SK-N-SH (cell line): ENCODE measurements around the gene SMCHD1. TPM values are rescaled to one million over a fixed set of nuclear protein-coding genes. Genes with fewer than 3 reads are reported as not detected.

Source experiments
- CTCF ChIA-PET: fragments of 300-600, 350-600 bp; formaldehyde crosslinking; extraction: SDS; loops from one replicate; lab custom pipeline; 2021; lab: Yijun Ruan, JAX
- POLR2A ChIA-PET: fragments of 350-600 bp; sonication (Branson Sonifier 250); formaldehyde crosslinking; extraction: SDS; loops from one replicate; lab custom pipeline; 2020; ENCODE audit warnings: antibody characterized with exemption, inconsistent platforms; lab: Yijun Ruan, JAX
- DNase-seq: peaks from one replicate; pipeline ENCODE4 v3.0.0; 2012
- H2AFZ ChIP-seq: fragments of 200-600 bp; sonication (generic); 2 replicates; pipeline ENCODE4 v1.8.1; 2016; ENCODE audit warnings: antibody characterized with exemption, mild to moderate bottlenecking, low read depth
- H3F3A ChIP-seq: fragments of 200-600 bp; sonication (generic); replicated peaks from 2 replicates; pipeline ENCODE3; 2016; ENCODE audit warnings: antibody characterized with exemption, mild to moderate bottlenecking; ENCODE audit not compliant: insufficient read depth
- H3K27ac ChIP-seq, 2 experiments: fragments of 200-500 bp in 1 of 2; fragments of 200-600 bp in 1 of 2; sonication (Bioruptor generic) in 1 of 2; sonication (generic), shearing (Covaris generic) in 1 of 2; 2 replicates each; pipeline versions ENCODE4 v1.5.1 to v1.6.1; 2014 to 2016; ENCODE audit warnings: low read depth in 2 of 2, inconsistent platforms in 1 of 2, low read length in 1 of 2, mild to moderate bottlenecking in 1 of 2, mixed read lengths in 1 of 2
- H3K27me3 ChIP-seq: fragments of 200-600 bp; sonication (generic), shearing (Covaris generic); 2 replicates; pipeline ENCODE4 v1.6.1; 2016; ENCODE audit warnings: mixed run types; ENCODE audit not compliant: insufficient read depth
- H3K36me3 ChIP-seq, 2 experiments: fragments of 200-500 bp in 1 of 2; fragments of 200-600 bp in 1 of 2; sonication (Bioruptor generic) in 1 of 2; sonication (generic) in 1 of 2; replicated peaks in 1 of 2; 2 replicates each; pipeline versions ENCODE3 to v1.5.1; 2014 to 2016; ENCODE audit warnings: low read length in 1 of 2, mild to moderate bottlenecking in 1 of 2; ENCODE audit not compliant: insufficient read depth in 2 of 2, control insufficient read depth in 1 of 2
- H3K4me1 ChIP-seq, 2 experiments: fragments of 200-500 bp in 1 of 2; fragments of 200-600 bp in 1 of 2; sonication (Bioruptor generic) in 1 of 2; sonication (generic), shearing (Covaris generic) in 1 of 2; 2 replicates each; pipeline versions ENCODE4 v1.5.1 to v1.6.1; 2014 to 2016; ENCODE audit warnings: low read depth in 1 of 2, low read length in 1 of 2, mixed run types in 1 of 2; ENCODE audit not compliant: insufficient read depth in 2 of 2, control insufficient read depth in 1 of 2
- H3K4me2 ChIP-seq: fragments of 200-600 bp; sonication (generic), shearing (Covaris generic); 2 replicates; pipeline ENCODE4 v1.6.1; 2017; ENCODE audit warnings: mixed run types
- H3K4me3 ChIP-seq, 2 experiments: fragments of 200-500 bp in 1 of 2; fragments of 200-600 bp in 1 of 2; sonication (Bioruptor generic) in 1 of 2; sonication (generic), shearing (Covaris generic) in 1 of 2; 2 replicates each; pipeline versions ENCODE4 v1.5.1 to v1.8.1; 2014 to 2016; ENCODE audit warnings: low read depth in 2 of 2, inconsistent platforms in 1 of 2, low read length in 1 of 2, mild to moderate bottlenecking in 1 of 2, mixed read lengths in 1 of 2, moderate library complexity in 1 of 2
- H3K79me2 ChIP-seq: fragments of 200-600 bp; sonication (generic); 2 replicates; pipeline ENCODE4 v1.8.1; 2017; ENCODE audit warnings: mild to moderate bottlenecking; ENCODE audit not compliant: insufficient read depth
- H3K9ac ChIP-seq: fragments of 200-600 bp; sonication (generic); 2 replicates; pipeline ENCODE4 v1.6.1; 2017; ENCODE audit warnings: mixed run types
- H3K9me2 ChIP-seq: fragments of 200-600 bp; sonication (generic); 2 replicates; pipeline ENCODE4 v1.6.1; 2017; ENCODE audit warnings: mixed run types
- H3K9me3 ChIP-seq: fragments of 200-600 bp; sonication (generic); 2 replicates; pipeline ENCODE4 v1.6.1; 2017; ENCODE audit warnings: mixed run types, mild to moderate bottlenecking, moderate library complexity
- H4K20me1 ChIP-seq: fragments of 200-600 bp; sonication (generic); 2 replicates; pipeline ENCODE4 v1.6.1; 2017; ENCODE audit warnings: mild to moderate bottlenecking, mixed run types; ENCODE audit not compliant: insufficient read depth
- CHD2 ChIP-seq: fragments of 150-350 bp; IDR thresholded peaks from 2 replicates; pipeline ENCODE4 v1.6.1; 2018; ENCODE audit warnings: low read length; ENCODE audit not compliant: partially characterized antibody
- CTCF ChIP-seq: fragments of 200-600 bp; sonication (generic); IDR thresholded peaks from 2 replicates; pipeline ENCODE4 v1.6.1; 2017; ENCODE audit warnings: antibody characterized with exemption, mild to moderate bottlenecking, moderate library complexity
- ELF1 ChIP-seq: IDR thresholded peaks from 2 replicates; pipeline ENCODE4 v1.4.0; 2012
- EP300 ChIP-seq, 2 experiments: IDR thresholded peaks; 2 replicates each; pipeline versions ENCODE4 v1.4.0 to v1.6.1; 2012; ENCODE audit warnings: borderline replicate concordance in 1 of 2, low read depth in 1 of 2, low read length in 1 of 2
- FOXJ3 ChIP-seq: sonication (generic); formaldehyde crosslinking; IDR thresholded peaks from 2 replicates; pipeline ENCODE4 v1.5.1; 2020; ENCODE audit warnings: mild to moderate bottlenecking, missing genetic modification reagents
- FOXM1 ChIP-seq: IDR thresholded peaks from 2 replicates; pipeline ENCODE4 v1.4.0; 2012; ENCODE audit warnings: low read depth, mild to moderate bottlenecking
- GABPA ChIP-seq: IDR thresholded peaks from 2 replicates; pipeline ENCODE4 v1.4.0; 2012; ENCODE audit warnings: low read depth, mild to moderate bottlenecking
- GATA2 ChIP-seq: sonication (generic); formaldehyde crosslinking; IDR thresholded peaks from 2 replicates; pipeline ENCODE4 v1.5.0; 2020; ENCODE audit warnings: mild to moderate bottlenecking, missing genetic modification reagents
- NFIC ChIP-seq: IDR thresholded peaks from 2 replicates; pipeline ENCODE4 v1.4.0; 2012; ENCODE audit warnings: borderline replicate concordance
- PBX3 ChIP-seq: IDR thresholded peaks from 2 replicates; pipeline ENCODE4; 2012
- POLR2AphosphoS5 ChIP-seq: IDR thresholded peaks from 2 replicates; pipeline ENCODE4 v1.6.1; 2012; ENCODE audit warnings: low read depth, low read length
- RCOR1 ChIP-seq: fragments of 150-350 bp; IDR thresholded peaks from 2 replicates; pipeline ENCODE4 v1.6.1; 2017; ENCODE audit warnings: antibody characterized with exemption, low read length
- RXRA ChIP-seq: IDR thresholded peaks from 2 replicates; pipeline ENCODE4 v1.4.0; 2012; ENCODE audit warnings: low read depth, mild to moderate bottlenecking, borderline replicate concordance
- SIN3A ChIP-seq: IDR thresholded peaks from 2 replicates; pipeline ENCODE4 v1.6.1; 2012; ENCODE audit warnings: low read depth, mild to moderate bottlenecking, low read length, moderate library complexity, borderline replicate concordance
- SMC3 ChIP-seq: IDR thresholded peaks from 2 replicates; pipeline ENCODE4 v1.6.1; 2012; ENCODE audit warnings: low read depth, low read length, improper control_type of control experiment
- TAF1 ChIP-seq: IDR thresholded peaks from 2 replicates; pipeline ENCODE4 v1.6.1; 2012; ENCODE audit warnings: low read depth, mild to moderate bottlenecking, low read length, moderate library complexity, borderline replicate concordance
- TCF12 ChIP-seq: IDR thresholded peaks from 2 replicates; pipeline ENCODE4 v1.4.0; 2012
- USF1 ChIP-seq: IDR thresholded peaks from 2 replicates; pipeline ENCODE4 v1.4.0; 2012; ENCODE audit warnings: low read depth, borderline replicate concordance
- USF2 ChIP-seq: fragments of 150-350 bp; IDR thresholded peaks from 2 replicates; pipeline ENCODE4 v1.6.1; 2017; ENCODE audit warnings: antibody characterized with exemption, low read length, low read depth, borderline replicate concordance
- YY1 ChIP-seq: IDR thresholded peaks from 2 replicates; pipeline ENCODE4 v1.4.0; 2012; ENCODE audit warnings: low read depth, mild to moderate bottlenecking
- WGBS: methylation state at CpG from one replicate; pipeline ENCODE4 v1.1.6; 2017; ENCODE audit warnings: low lambda C conversion rate; 5-methylcytosine and 5-hydroxymethylcytosine counted together
- polyA plus RNA-seq, 3 experiments: library from polyadenylated mRNA; depleted of rRNA; stranded (reverse); fragments of >200 nt; gene quantifications; 2 replicates each; pipeline ENCODE4 v1.2.3, GENCODE V29; 2012

Gene SMCHD1
- polyA plus RNA-seq, 1 of the 3 experiments (the other 2 are of a cell fraction) = 8.9 TPM

GRCh38 chr18:2825613-2826175 is 170.2 kb downstream of the SMCHD1 start (continued):
- no peak for TF ChIP-seq SIN3A

- Histone ChIP-seq H3K9me2 (no peaks in the 10 kb centered on the region), H3F3A (no peaks in the 10 kb centered on the region), H3K4me2 (no peak overlapping the region), H3K4me1 (no peaks in the 10 kb centered on the region), H3K79me2 (no peaks in the 10 kb centered on the region), H3K9ac (no peak overlapping the region), H3K27ac (no peak overlapping the region), H2AFZ (no peak overlapping the region), H3K4me3 (no peak overlapping the region), H3K27me3 (no peaks in the 10 kb centered on the region; the same call in 1 of the 2 replicates), H3K36me3 (no peaks in the 10 kb centered on the region), H4K20me1 (no peaks in the 10 kb centered on the region), H3K9me3 (no peaks in the 10 kb centered on the region)
- TF ChIP-seq TCF12 = no peak
- TF ChIP-seq FOXJ3 (CRISPR knock-in tag) = no peak
- TF ChIP-seq ELF1 = no peak
- TF ChIP-seq EP300 (IDR thresholded peaks at IDR 0.05; ENCODE audit: borderline replicate concordance in 1 of 2, low read depth in 1 of 2, low read length in 1 of 2) = no peak
- DNase-seq = no peak
- ChIA-PET CTCF (interaction anchor here (0.6 kb wide), 1 partner anchor 42 kb away, joined by 3 read pairs; no protein-coding TSS in a partner anchor), POLR2A (no interaction called here)
- 57% methylated on average over 10 of the region's 10 CpGs for WGBS
Measured at GRCh38 chr18:2826581-2826980, 171.1 kb downstream of the SMCHD1 start.

DNA sequence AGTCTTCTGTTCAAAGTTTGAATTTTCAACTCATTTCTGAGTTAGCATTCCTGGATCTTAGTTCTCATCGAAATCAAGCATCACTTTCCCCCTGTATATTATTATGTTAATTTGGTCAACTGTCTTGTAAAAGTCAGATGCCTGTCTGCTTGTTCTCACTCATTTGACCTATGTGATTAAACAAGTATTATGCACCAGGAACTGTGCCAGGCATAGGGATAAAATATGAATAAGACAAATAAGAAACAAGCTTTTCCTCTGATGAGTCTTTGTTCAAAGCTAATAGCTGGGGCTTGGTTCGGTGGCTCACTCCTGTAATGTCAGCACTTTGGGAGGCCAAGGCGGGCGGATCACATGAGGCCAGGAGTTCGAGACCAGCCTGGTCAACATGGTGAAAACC is 171.5 kb downstream of the SMCHD1 start:
- Histone ChIP-seq H3K4me1 (no peaks in the 10 kb centered on the region), H3K9ac (no peak overlapping the region), H3K36me3 (no peaks in the 10 kb centered on the region), H2AFZ (no peak overlapping the region), H3K4me2 (no peak overlapping the region), H3K9me3 (no peaks in the 10 kb centered on the region), H4K20me1 (no peaks in the 10 kb centered on the region), H3K9me2 (no peaks in the 10 kb centered on the region), H3K27me3 (no peaks in the 10 kb centered on the region; the same call in 1 of the 2 replicates), H3K79me2 (no peaks in the 10 kb centered on the region), H3F3A (no peaks in the 10 kb centered on the region), H3K27ac (no peak overlapping the region), H3K4me3 (no peak overlapping the region)
- CTCF ChIA-PET = interaction anchor here (0.6 kb wide), 1 partner anchor 42 kb away, joined by 3 read pairs; no protein-coding TSS in a partner anchor
- POLR2A ChIA-PET = no interaction called here
- WGBS = 62% methylated on average over 5 of the region's 5 CpGs
- DNase-seq = no peak
- no peak for TF ChIP-seq CTCF
- no peak for TF ChIP-seq FOXJ3 (CRISPR knock-in tag)
- TF ChIP-seq GATA2 (CRISPR knock-in tag) = no peak
- no peak for TF ChIP-seq SIN3A
- no peak for TF ChIP-seq USF1
- no peak for TF ChIP-seq EP300 (IDR thresholded peaks at IDR 0.05; ENCODE audit: borderline replicate concordance in 1 of 2, low read depth in 1 of 2, low read length in 1 of 2)
- TF ChIP-seq RXRA = no peak
- no peak for TF ChIP-seq TAF1
- TF ChIP-seq GABPA = no peak
- no peak for TF ChIP-seq PBX3
- TF ChIP-seq YY1 = no peak
- no peak for TF ChIP-seq CHD2
- no peak for TF ChIP-seq POLR2AphosphoS5
- TF ChIP-seq USF2 = no peak
- no peak for TF ChIP-seq FOXM1
- no peak for TF ChIP-seq SMC3
- no peak for TF ChIP-seq NFIC
- TF ChIP-seq RCOR1 = no peak
